HL-60 (cell line): ENCODE data around the gene URB1.

Experiments
- DNase-seq, 2 experiments: peaks; one replicate each; pipeline ENCODE4 v3.0.0-alpha.2; 2010 to 2020; ENCODE audit warnings: low read depth in 1 of 2, low spot score in 1 of 2
- H3K27ac ChIP-seq: fragments of 250-450 bp; sonication (Bioruptor Pico); replicated peaks from 2 replicates; pipeline ENCODE4 v1.5.1; 2020; ENCODE audit warnings: mild to moderate bottlenecking, moderate library complexity
- H3K27me3 ChIP-seq: fragments of 250-450 bp; sonication (Bioruptor Pico); 2 replicates; pipeline ENCODE4 v1.5.1; 2021; ENCODE audit warnings: mild to moderate bottlenecking, moderate library complexity; ENCODE audit not compliant: insufficient read depth, poor library complexity, severe bottlenecking
- H3K4me3 ChIP-seq: replicated peaks from 2 replicates; pipeline ENCODE4 v1.5.1; 2011; ENCODE audit warnings: mild to moderate bottlenecking, control low read depth, low read length; ENCODE audit not compliant: insufficient read depth
- CTCF ChIP-seq: IDR thresholded peaks from one replicate; pipeline ENCODE4 v1.5.1; 2011; ENCODE audit warnings: low read length, control low read depth, inconsistent platforms; ENCODE audit not compliant: insufficient read depth
- GABPA ChIP-seq: IDR thresholded peaks from 2 replicates; pipeline ENCODE4 v1.6.1; 2012; ENCODE audit warnings: low read depth
- POLR2AphosphoS5 ChIP-seq: IDR thresholded peaks from 2 replicates; pipeline ENCODE4 v1.6.1; 2012; ENCODE audit warnings: low read depth
- REST ChIP-seq: IDR thresholded peaks from 2 replicates; pipeline ENCODE4 v1.6.1; 2012; ENCODE audit warnings: low read depth; ENCODE audit not compliant: insufficient replicate concordance
- SPI1 ChIP-seq: IDR thresholded peaks from 2 replicates; pipeline ENCODE4 v1.6.1; 2012; ENCODE audit warnings: low read depth, mild to moderate bottlenecking, borderline replicate concordance

Gene URB1

GRCh38 chr21:32340863-32341848, 51.7 kb downstream of the URB1 start:
- TF ChIP-seq GABPA (no peak), CTCF (no peak), REST (no peak), SPI1 (no peak)
- no peaks in the 10 kb centered on the region for H3K27me3 ChIP-seq
- no peak overlapping the region for H3K4me3 ChIP-seq
- DNase-seq = no peak
- no peak overlapping the region for H3K27ac ChIP-seq

- Histone ChIP-seq H3K27ac (no peak overlapping the region), H3K27me3 (no peaks in the 10 kb centered on the region), H3K4me3 (no peak overlapping the region)
- TF ChIP-seq SPI1 (no peak), GABPA (no peak), CTCF (no peak), REST (no peak), POLR2AphosphoS5 (no peak)
- DNase-seq = no peak
These were observed 54.4 kb downstream of the URB1 start for GRCh38 chr21:32338209-32338921.

- H3K27ac ChIP-seq = no peak overlapping the region
- TF ChIP-seq SPI1 (no peak), CTCF (no peak), POLR2AphosphoS5 (no peak)
- DNase-seq = no peak
- H3K27me3 ChIP-seq = no peaks in the 10 kb centered on the region
- H3K4me3 ChIP-seq = no peak overlapping the region
These were observed 55.6 kb downstream of the URB1 start for GRCh38 chr21:32337206-32337605.
